Stomach (tissue), 9 donors: ENCODE data around the gene TBCCD1. TPM values are rescaled to one million over a fixed set of nuclear protein-coding genes. Genes with fewer than 3 reads are reported as not detected.

Experiments used
- DNase-seq, 2 donors: peaks; one replicate each; pipeline versions ENCODE4 v3.0.0 to v3.0.0-alpha.2; 2013 to 2019
- H3K27ac ChIP-seq, 5 donors: fragments of 200-600 bp in 4 of 5; sonication (generic) in 4 of 5; one replicate each; pipeline ENCODE4 v1.5.1; 2013 to 2019; ENCODE audit warnings: mild to moderate bottlenecking in 1 of 5, moderate library complexity in 1 of 5
- H3K27me3 ChIP-seq, 3 donors: fragments of 200-600 bp; sonication (generic); one replicate each; pipeline ENCODE4 v1.5.1; 2017 to 2019; ENCODE audit warnings: mixed run types in 1 of 3
- H3K36me3 ChIP-seq, 4 donors: fragments of 200-600 bp; sonication (generic); 1 replicate in 3 of 4; 2 replicates in 1 of 4; pipeline ENCODE4 v1.5.1; 2016 to 2019
- H3K4me1 ChIP-seq, 4 donors: fragments of 200-600 bp; sonication (generic); one replicate each; pipeline ENCODE4 v1.5.1; 2016 to 2019
- H3K4me3 ChIP-seq, 4 donors: fragments of 200-600 bp; sonication (generic) in 3 of 4; one replicate each; pipeline ENCODE4 v1.5.1; 2016 to 2019; ENCODE audit warnings: mild to moderate bottlenecking in 1 of 4
- H3K9me3 ChIP-seq, 4 donors: fragments of 200-600 bp; sonication (generic); one replicate each; pipeline ENCODE4 v1.5.1; 2016 to 2019
- CTCF ChIP-seq, 7 experiments: fragments of 450-650 bp in 4 of 7; fragments of 200-600 bp in 3 of 7; sonication (generic) in 3 of 7; IDR thresholded peaks; one replicate each; pipeline ENCODE4 v1.5.1; 2016 to 2019; ENCODE audit warnings: antibody characterized with exemption in 7 of 7, control low read depth in 2 of 7, mild to moderate bottlenecking in 1 of 7
- EP300 ChIP-seq: sonication (generic); formaldehyde crosslinking; IDR thresholded peaks from one replicate; pipeline ENCODE4 v1.6.1; 2017; ENCODE audit warnings: antibody characterized with exemption
- POLR2A ChIP-seq, 4 donors: fragments of 450-650 bp; IDR thresholded peaks; one replicate each; pipeline ENCODE4 v1.6.1; 2016; ENCODE audit warnings: antibody characterized with exemption in 4 of 4, control low read depth in 2 of 4, mild to moderate bottlenecking in 1 of 4, moderate library complexity in 1 of 4
- POLR2AphosphoS5 ChIP-seq, 3 donors: sonication (generic); formaldehyde crosslinking; IDR thresholded peaks; one replicate each; pipeline ENCODE4 v1.6.1; 2016; ENCODE audit warnings: antibody characterized with exemption in 3 of 3
- WGBS, 5 donors: extraction: QIAGEN DNeasy Blood & Tissue Kit in 3 of 5; methylation state at CpG; one replicate each; pipeline versions ENCODE4 v1.1.5 to v1.1.7; 2013 to 2018; 5-methylcytosine and 5-hydroxymethylcytosine counted together
- intact Hi-C: fragments of 100-400 bp; cut with DNase I; formaldehyde crosslinking; loops from one replicate; pipeline ENCODE4 v1.15.1; 2023; ENCODE audit warnings: low total_unique reads
- polyA plus RNA-seq, 3 donors: library from polyadenylated mRNA; stranded (reverse); fragments of 200-250 nt; gene quantifications; one replicate each; pipeline ENCODE4 v1.2.3, GENCODE V29; 2013
- total RNA-seq, 5 donors: library from RNA; depleted of rRNA; stranded (reverse); fragments of >200 nt; gene quantifications; one replicate each; pipeline versions ENCODE4 v1.1.0 to v1.2.3, GENCODE V29; 2014 to 2016
- donor health status: healthy with polysubstance abuse.
- donor health status: Bipolar disorder and iron deficiency.
- donor health status: healthy.

Gene TBCCD1
- total and polyA plus RNA-seq, 8 donors = 3.5 to 16.5 (median 7.6) TPM

- WGBS, 5 donors = 68 to 80% (median 77%) methylated on average over 6 of the region's 6 CpGs
- Histone ChIP-seq H3K36me3 (no peaks in the 10 kb centered on the region), H3K9me3 (no peaks in the 10 kb centered on the region), H3K27me3 (peaks cover 0 to 4% (median 0%) of the 10 kb centered on the region in 3 donors), H3K4me1 (peaks cover 0 to 4% (median 0%) of the 10 kb centered on the region in 4 donors), H3K27ac (no peak overlapping the region), H3K4me3 (no peak overlapping the region)
- no peak for DNase-seq
- TF ChIP-seq POLR2AphosphoS5 (IDR thresholded peaks at IDR 0.05) (no peak), CTCF (IDR thresholded peaks at IDR 0.05) (no peak), POLR2A (IDR thresholded peaks at IDR 0.05) (no peak), EP300 (no peak)
- intact Hi-C loops = no loop called here
Observed at GRCh38 chr3:186526256-186526606, 40.9 kb downstream of the TBCCD1 start.

- WGBS, 5 donors = 47 to 69% (median 60%) methylated on average over 9 of the region's 9 CpGs
Observed at GRCh38 chr3:186525369-186526255, 41.5 kb downstream of the TBCCD1 start.

GRCh38 chr3:186524616-186525015 is 42.5 kb downstream of the TBCCD1 start:
- Histone ChIP-seq H3K27me3 (peaks cover 0 to 5% (median 0%) of the 10 kb centered on the region in 3 donors), H3K9me3 (no peaks in the 10 kb centered on the region), H3K27ac (no peak overlapping the region), H3K36me3 (no peaks in the 10 kb centered on the region), H3K4me1 (peaks cover 0 to 4% (median 0%) of the 10 kb centered on the region in 4 donors), H3K4me3 (no peak overlapping the region)
- WGBS, 5 donors = 73 to 85% (median 75%) methylated on average over 6 of the region's 6 CpGs
- DNase-seq = no peak
- TF ChIP-seq EP300 (no peak), CTCF (IDR thresholded peaks at IDR 0.05) (no peak), POLR2A (IDR thresholded peaks at IDR 0.05) (no peak), POLR2AphosphoS5 (IDR thresholded peaks at IDR 0.05) (no peak)
- intact Hi-C loops = no loop called here

More at GRCh38 chr3:186525369-186526255, 41.5 kb downstream of the TBCCD1 start:
- H3K4me3 ChIP-seq = no peak overlapping the region
- peaks cover 0 to 4% (median 0%) of the 10 kb centered on the region in 4 donors for H3K4me1 ChIP-seq
- H3K27me3 ChIP-seq = peaks cover 0 to 4% (median 0%) of the 10 kb centered on the region in 3 donors
- no peaks in the 10 kb centered on the region for H3K36me3 ChIP-seq
- TF ChIP-seq POLR2A (IDR thresholded peaks at IDR 0.05) = no peak
- TF ChIP-seq EP300 = no peak
- no peak for TF ChIP-seq POLR2AphosphoS5 (IDR thresholded peaks at IDR 0.05)
- no peak for TF ChIP-seq CTCF (IDR thresholded peaks at IDR 0.05)
- intact Hi-C loops = no loop called here
- H3K9me3 ChIP-seq = no peaks in the 10 kb centered on the region
- no peak overlapping the region for H3K27ac ChIP-seq
- DNase-seq = no peak

- no peak for DNase-seq
- no peak for TF ChIP-seq CTCF (IDR thresholded peaks at IDR 0.05)
- no peak for TF ChIP-seq POLR2A (IDR thresholded peaks at IDR 0.05)
- TF ChIP-seq EP300 = no peak
- TF ChIP-seq POLR2AphosphoS5 (IDR thresholded peaks at IDR 0.05) = no peak
- Histone ChIP-seq H3K9me3 (no peaks in the 10 kb centered on the region), H3K27ac (no peak overlapping the region), H3K4me1 (peaks cover 0 to 4% (median 0%) of the 10 kb centered on the region in 4 donors), H3K4me3 (no peak overlapping the region), H3K27me3 (peaks cover 0 to 14% (median 0%) of the 10 kb centered on the region in 3 donors), H3K36me3 (no peaks in the 10 kb centered on the region)
- WGBS, 5 donors = 11 to 25% (median 15%) methylated on average over 2 of the region's 2 CpGs
- intact Hi-C loops = no loop called here
Observed at GRCh38 chr3:186523434-186523833, 43.7 kb downstream of the TBCCD1 start.
